Fibroblast of skin of right biceps (primary cell): ENCODE results near the gene GRIK4.
"Not testable (repeated sequence)": the region's sequence is repeated elsewhere in the genome, so short reads cannot be mapped to it uniquely, and the experiment has no call there.

Experiments used
- DNase-seq: peaks from one replicate; pipeline ENCODE4 v3.0.0-alpha.2; 2013

GRIK4 gene

DNA sequence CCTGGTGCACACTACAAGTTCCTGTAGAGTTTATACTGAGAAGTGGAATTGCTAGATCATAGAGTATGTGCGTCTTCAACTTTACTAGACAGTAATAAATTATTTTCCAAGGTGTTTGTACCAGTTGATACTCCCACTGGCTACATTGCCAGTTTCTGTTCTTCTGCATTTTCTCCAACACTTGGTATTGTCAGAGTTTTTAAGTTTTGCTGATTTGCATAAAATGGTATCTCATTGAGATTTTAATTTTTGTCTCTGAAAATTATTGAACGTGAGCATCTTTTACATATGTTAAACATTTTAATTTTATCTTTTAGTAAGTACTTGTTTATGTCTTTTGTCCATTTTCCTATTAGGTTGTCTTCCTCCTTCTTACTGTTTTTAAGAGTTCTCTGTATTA lies 519.6 kb downstream of the GRIK4 start:
- no peak for DNase-seq

DNA sequence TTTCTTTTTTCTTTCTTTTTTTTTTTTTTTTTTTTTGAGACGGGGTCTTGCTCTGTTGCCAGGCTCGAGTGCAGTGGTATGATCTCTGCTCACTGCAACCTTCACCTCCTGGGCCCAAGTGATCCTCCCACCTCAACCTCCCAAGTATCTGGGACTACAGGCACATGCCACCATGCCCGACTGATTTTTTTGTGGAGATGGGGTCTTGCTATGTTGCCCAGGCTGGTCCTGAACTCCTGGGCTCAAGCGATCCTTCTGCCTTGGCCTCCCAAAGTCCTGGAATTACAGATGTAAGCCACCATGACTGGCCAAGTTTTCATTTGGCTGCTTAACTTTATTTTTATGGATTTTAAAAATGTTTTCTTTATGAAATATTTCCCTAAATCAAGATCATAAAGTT lies 520.1 kb downstream of the GRIK4 start:
- not testable (repeated sequence) for DNase-seq

- no peak for DNase-seq
These were observed 521.0 kb downstream of the GRIK4 start for GRCh38 chr11:121032546-121032945.

GRCh38 chr11:121033635-121034034 lies 522.1 kb downstream of the GRIK4 start:
- no peak for DNase-seq

DNA sequence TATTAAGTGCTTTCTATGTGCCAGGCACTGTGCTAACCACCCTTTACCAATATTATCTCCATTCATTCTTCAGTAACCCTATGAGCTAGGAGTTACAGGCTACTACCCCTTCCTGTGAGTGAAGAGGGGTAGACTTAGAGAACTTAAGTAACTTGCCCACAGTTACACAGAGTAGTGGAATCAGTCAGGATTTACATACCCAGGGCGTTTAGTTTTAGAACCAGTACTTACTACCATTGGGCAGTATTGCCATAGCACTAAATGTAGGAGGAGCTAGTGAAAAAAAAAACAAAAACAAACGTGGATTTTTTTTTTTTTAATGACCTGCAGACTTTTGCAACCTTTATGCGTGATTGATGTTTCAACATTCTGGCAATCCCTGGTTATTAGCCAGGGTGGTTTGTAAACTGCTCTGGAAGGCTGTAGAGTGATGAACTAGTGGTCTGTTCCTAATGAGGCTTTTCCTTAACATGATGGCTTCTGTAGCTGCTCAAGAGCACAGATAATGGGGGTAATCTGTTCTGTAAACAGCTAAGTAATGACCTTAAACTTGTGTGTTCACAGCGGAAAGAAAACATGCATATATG lies 523.7 kb downstream of the GRIK4 start:
- no peak for DNase-seq

GRCh38 chr11:121035780-121036179 lies 524.2 kb downstream of the GRIK4 start:
- DNase-seq = peak; percentile 51

- no peak for DNase-seq
These were observed 525.5 kb downstream of the GRIK4 start for GRCh38 chr11:121037016-121037415.
